ENCODE results near the gene BRD7.

Gene BRD7

GRCh38 chr16:50318796-50319578 is 49.8 kb downstream of the BRD7 start:
- no peak for DNase-seq

DNA sequence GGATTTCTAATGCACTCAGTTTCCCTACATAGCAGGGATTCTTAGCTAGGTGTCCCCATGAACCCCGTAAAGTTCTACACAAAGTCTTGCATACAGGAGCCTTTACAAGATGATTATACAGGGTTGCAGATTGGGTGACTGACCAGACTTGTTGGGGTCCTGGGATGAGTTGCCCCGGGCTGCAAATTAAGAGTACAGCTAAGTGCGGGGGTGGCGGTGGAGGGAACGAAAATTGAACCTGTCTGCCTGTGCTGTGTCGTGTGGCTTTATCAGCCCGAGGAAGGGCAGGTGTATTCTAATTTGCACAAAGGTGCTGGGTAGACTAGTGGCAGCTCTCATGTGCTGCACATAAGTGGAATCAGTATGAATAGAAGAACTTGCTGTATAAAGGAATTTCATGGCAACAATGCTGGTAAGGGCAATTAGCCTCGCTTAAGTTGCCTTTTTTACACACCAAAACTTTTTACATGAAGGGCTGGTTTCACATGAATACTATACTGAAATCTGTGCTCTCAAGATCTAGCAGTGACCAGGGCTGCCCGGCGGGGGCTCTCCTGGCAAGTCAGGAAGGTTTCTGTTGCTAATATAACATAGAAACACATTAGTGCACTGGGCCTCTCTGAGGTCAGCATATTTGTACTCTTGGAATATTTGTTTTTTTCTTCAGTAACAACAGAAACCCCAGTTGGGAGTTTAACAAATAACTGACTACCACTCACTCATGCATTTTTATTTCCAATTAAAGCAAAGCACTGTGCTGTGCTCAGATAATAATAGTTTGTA is 51.7 kb downstream of the BRD7 start:
- no peak for DNase-seq

GRCh38 chr16:50316102-50316847 is 52.5 kb downstream of the BRD7 start:
- DNase-seq = no peak

DNA sequence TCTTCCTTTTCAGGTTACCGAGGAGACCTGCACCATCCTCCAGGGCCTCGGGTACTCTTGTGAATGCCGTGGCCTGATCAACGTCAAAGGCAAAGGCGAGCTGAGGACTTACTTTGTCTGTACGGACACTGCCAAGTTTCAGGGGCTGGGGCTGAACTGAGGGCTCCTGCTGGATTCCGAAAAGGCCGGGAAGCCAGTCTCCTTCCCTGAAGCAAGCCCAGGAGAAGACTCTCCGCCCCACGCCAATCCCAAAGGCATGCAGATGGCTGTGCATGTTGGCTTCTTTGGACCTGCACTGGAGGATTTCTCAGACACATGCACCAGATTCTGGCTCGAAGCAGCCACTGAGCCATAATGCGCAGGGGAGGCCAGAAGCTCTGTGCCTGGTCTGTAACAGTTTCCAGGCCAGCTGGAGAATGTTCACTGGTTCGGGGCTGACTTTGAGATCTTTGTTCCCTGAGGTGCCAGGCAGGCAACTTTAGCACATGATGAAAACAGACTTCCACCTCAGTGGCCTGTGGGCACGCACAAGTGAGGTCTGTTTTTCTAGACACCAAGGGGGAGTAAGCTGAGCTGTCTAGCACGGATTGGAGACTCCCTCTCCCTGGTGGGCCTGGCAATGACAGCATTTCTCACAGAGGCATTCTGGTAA is 53.3 kb downstream of the BRD7 start:
- DNase-seq = no peak

DNA sequence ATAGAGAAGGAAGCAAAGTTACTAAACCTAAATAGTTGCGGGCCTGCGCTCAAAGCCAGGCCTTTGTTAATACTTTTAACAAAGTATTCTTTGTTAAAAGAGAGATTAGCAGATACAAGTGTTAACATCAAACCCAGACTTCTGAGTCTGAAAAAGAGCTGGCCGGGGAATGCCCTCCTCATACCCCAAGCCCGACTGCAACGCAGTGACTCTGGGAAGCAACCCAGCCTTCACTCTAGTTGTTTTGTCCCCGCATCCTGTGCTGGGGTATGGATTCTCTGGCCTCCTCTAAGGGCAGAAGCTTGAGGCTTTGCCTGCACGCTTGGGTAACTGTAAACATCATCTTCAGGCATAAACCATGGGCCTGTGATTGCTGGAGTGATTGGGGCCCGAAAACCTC is 54.1 kb downstream of the BRD7 start:
- DNase-seq = no peak

- DNase-seq = peak; percentile 24 to 49
Measured at GRCh38 chr16:50313596-50314478, 55.0 kb downstream of the BRD7 start.

DNA sequence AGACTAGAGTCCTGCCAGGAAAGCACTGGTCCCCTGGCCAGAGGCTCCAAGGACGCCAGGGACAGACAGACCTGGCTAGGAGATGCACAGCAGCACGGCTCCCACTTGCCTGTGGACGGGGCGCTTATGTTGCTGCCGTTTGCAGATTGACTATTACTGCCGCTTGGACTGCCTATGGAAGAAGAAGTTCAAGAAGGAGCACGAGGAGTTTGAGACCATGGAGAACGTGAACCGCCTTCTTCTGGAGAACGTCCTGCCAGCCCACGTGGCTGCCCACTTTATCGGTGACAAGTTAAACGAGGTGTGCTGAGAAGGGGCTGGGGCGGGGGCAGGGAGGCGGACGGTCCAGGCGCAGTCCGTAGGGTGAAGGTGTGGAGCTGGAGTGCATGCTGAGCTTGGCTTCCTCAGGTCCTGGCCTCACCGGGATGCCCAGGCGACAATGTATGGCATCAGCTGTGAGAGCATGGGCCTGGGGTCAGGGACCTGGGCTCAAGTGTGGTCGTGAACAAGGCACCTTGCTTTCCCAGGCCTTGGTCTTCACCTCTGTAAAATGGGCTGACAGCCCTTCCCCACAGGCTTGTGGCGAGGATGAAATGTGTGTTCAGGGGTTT is 56.8 kb downstream of the BRD7 start:
- DNase-seq = no peak

DNA sequence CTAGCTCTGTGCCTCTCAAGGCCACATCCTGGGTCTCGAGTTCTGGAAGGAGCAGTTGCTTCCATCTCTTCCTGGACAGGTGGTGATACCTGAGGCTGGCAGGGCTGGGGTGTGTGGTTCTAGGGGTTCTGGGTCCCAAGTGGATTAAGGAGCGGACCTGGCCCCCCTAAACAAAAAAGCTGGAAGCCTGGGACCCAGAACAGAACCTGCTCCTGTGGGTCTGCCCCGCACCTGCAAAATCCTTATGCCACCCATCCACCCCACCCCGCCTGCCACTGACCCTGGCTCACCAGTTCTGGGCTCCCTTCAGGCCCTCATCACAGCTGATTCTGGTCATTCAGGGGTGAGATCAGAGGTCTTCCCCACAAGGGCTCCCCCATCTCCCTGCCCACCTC is 57.7 kb downstream of the BRD7 start:
- no peak for DNase-seq

- no peak for DNase-seq
Measured at GRCh38 chr16:50310308-50311133, 58.3 kb downstream of the BRD7 start.

- no peak for DNase-seq
Measured at GRCh38 chr16:50309527-50310307, 59.1 kb downstream of the BRD7 start.

DNA sequence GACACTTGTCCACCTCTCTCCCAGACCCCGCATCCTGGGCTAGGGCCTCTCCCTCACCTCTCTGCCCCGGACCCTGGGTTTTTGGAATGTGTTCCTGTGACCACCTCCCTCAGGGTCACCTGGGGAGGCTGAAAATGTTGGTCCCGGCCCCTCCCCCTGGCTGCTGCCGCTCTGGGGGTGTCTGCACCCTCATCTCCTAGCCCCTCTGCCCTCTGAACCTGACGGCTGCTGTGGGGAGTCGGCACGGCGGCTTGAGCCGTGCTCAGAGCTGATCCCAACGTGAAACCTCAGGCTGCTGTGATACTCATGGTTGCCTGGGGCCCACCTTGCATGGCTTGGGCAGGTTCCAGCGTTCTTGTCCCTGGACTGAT is 59.6 kb downstream of the BRD7 start:
- no peak for DNase-seq

DNA sequence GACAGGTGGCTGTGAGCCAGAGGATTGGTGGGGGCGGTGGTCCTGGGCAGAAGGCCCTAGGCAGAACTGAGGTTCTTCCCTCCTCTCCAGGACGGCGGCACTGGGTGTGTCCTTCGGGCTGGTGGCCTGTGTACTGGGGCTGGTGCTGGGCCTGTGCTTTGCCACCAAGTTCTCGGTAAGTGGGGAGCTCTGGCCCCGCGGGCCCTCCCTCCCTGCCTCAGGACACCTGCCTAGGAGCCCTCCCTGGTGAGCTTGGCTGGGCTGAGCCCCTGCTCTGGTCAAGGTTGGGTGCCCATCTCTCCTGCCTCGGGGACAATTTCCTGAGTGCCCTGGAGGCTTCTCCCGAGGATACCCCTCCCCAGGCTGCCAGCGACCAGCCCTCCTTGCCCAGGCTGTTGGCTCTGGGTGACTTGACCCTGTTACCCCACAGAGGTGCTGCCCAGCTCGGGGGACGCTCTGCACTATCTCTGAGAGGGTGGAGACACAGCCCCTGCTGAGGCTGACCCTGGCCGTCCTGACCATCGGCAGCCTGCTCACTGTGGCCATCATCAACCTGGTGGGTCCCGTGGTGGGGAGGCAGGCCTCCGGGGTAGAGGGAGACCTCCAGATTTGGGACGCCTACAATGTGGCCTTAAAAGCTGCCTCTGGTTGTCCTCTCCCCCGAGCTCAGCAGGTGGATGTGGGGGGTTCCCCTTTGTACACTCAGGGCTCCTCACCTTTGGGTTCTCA is 60.4 kb downstream of the BRD7 start:
- no peak for DNase-seq

DNA sequence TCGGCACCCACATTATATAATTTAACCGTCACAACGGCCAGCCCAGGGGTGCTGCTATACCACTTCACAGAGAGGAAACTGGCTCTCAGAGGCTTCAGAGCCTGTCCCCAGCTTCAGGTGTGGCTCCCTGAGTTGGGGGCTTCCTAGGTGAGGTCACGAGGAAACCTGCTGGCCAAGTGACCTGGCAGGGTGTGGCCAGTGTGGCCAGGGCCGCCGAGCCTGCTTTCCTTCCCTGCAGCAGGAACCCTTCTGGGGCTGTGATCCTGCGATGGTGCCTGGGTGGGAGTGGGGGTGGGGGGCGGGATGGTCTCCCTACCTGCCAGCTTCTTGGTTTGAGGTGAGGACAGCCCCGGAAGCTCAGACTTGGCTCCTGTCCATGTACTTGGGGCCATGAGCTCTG is 62.5 kb downstream of the BRD7 start:
- no peak for DNase-seq

- no peak for DNase-seq
Measured at GRCh38 chr16:50305441-50306061, 63.2 kb downstream of the BRD7 start.

DNA sequence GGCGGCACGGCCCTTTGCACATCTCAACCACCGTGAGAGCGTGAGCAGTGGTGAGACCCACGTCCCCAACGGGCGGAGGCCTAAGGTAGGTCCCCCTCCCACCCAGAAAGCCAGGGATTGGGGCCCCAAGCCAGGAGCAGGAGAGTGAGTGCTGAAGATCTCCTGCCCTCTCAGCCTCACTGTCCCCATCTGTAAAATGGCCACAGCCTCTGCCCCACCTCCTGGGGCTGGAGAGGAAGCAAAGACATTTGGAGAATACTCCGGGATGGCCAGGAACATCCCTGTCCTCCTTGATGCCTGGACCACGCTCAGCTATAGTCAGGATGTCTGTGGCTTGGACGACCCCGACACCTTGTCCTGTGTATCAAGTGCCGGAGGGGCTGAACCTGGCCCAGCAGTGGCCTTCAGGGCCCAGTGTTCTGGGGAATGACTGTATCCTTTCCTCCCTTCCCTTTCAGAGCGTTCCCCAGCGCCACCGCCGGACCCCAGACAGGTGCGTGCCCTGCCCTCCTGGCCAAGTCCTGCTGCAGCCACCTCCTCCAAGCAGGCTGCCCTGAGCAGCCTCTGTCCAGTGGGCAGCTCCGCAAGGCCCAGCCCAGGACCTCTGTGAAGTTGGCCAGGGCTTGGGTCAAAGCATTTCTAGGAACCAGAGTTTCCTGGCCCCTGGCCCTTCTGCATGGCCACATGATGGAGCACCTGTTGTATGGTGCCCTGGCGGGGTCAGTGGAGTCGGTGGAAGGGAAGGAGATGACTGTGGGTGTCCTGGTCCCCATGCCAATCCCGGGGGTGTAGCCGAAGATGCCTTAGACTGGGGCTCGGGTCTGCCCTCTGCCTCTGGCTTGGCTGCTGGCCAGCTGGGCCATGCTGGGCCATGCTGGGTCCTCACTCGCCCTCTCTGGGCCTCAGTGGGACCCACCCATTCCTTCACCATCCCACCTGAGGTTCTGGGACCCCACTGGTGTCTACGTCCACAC is 64.0 kb downstream of the BRD7 start:
- no peak for DNase-seq

GRCh38 chr16:50303605-50304466 is 65.0 kb downstream of the BRD7 start:
- DNase-seq = no peak
